Measurements from ENCODE around the gene CHPT1.

DNA sequence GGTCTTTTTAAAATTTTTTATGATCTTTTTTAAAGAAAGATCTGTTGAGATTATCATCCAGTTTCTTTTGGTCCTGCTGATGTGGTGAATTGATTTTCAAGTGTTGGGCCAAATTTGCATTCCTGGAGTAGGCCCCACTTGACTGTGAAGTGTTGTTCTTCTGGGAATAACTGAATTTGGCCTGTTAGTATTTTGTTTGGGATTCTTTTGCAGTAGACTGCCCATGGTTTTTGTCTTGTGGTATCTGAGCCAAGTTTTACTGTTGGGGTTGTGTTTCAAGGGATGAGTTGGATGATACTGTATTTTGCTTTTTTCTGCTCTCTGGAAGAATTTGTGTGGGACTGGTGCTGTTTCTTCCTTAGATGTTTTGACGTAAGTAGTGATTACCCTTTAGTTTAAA, 45.8 kb downstream of the CHPT1 start:
- TF ChIP-seq, protein P1, sequence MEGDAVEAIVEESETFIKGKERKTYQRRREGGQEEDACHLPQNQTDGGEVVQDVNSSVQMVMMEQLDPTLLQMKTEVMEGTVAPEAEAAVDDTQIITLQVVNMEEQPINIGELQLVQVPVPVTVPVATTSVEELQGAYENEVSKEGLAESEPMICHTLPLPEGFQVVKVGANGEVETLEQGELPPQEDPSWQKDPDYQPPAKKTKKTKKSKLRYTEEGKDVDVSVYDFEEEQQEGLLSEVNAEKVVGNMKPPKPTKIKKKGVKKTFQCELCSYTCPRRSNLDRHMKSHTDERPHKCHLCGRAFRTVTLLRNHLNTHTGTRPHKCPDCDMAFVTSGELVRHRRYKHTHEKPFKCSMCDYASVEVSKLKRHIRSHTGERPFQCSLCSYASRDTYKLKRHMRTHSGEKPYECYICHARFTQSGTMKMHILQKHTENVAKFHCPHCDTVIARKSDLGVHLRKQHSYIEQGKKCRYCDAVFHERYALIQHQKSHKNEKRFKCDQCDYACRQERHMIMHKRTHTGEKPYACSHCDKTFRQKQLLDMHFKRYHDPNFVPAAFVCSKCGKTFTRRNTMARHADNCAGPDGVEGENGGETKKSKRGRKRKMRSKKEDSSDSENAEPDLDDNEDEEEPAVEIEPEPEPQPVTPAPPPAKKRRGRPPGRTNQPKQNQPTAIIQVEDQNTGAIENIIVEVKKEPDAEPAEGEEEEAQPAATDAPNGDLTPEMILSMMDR (IDR thresholded peaks at IDR 0.05), result no peak
- TF ChIP-seq POLR2A (IDR thresholded peaks at IDR 0.05), result no peak
